ENCODE measurements around the gene NOX5. TPM values are rescaled to one million over a fixed set of nuclear protein-coding genes. Genes with fewer than 3 reads are reported as not detected.

The NOX5 gene
- total RNA-seq, 1 donor from 2014 or later = under 0.01 TPM

DNA sequence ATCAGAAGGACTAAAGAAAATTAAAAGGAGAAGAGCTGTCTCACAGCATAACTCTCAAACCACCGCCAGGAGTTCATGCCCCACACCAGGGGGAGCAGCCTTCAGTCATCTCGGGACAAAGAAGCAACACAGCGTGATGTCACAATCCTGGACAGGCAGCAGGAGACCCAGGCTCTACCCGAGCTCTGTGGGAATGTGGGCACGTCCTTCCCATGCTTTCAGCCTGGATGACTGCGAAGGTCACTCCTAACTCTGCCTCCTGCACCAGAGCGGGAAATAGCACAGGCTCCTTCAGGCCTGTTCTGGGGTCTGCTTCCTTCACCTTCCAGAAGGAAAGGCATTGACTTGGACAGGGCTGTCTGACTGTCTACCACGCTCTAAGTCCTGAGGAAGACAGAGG is 31.3 kb downstream of the NOX5 start:
- Histone ChIP-seq H3K27ac (ENCODE audit: low read depth, low read length) (no peak overlapping the region), H3K27me3 (ENCODE audit: control insufficient read depth in 3 of 3, insufficient read depth in 3 of 3, low read length in 3 of 3) (no peaks in the 10 kb centered on the region), H3K4me1 (ENCODE audit: control insufficient read depth in 3 of 3, insufficient read depth in 3 of 3, low read length in 3 of 3) (no peaks in the 10 kb centered on the region), H3K9me3 (ENCODE audit: control insufficient read depth in 3 of 3, low read length in 3 of 3) (no peaks in the 10 kb centered on the region), H3K4me3 (ENCODE audit: low read length in 3 of 3) (no peak overlapping the region), H3K36me3 (ENCODE audit: control insufficient read depth in 3 of 3, insufficient read depth in 3 of 3, low read length in 3 of 3) (no peaks in the 10 kb centered on the region), H3K9ac (ENCODE audit: low read depth in 1 of 3, low read length in 3 of 3) (no peak overlapping the region)

- Histone ChIP-seq H3K27ac (ENCODE audit: low read depth, low read length) (no peak overlapping the region), H3K27me3 (ENCODE audit: control insufficient read depth in 3 of 3, insufficient read depth in 3 of 3, low read length in 3 of 3) (no peaks in the 10 kb centered on the region), H3K4me1 (ENCODE audit: control insufficient read depth in 3 of 3, insufficient read depth in 3 of 3, low read length in 3 of 3) (no peaks in the 10 kb centered on the region), H3K36me3 (ENCODE audit: control insufficient read depth in 3 of 3, insufficient read depth in 3 of 3, low read length in 3 of 3) (no peaks in the 10 kb centered on the region), H3K9ac (ENCODE audit: low read depth in 1 of 3, low read length in 3 of 3) (no peak overlapping the region), H3K9me3 (ENCODE audit: control insufficient read depth in 3 of 3, low read length in 3 of 3) (no peaks in the 10 kb centered on the region), H3K4me3 (ENCODE audit: low read length in 3 of 3) (no peak overlapping the region)
Observed at GRCh38 chr15:69046781-69047180, 32.3 kb downstream of the NOX5 start.

GRCh38 chr15:69049976-69050375 is 35.5 kb downstream of the NOX5 start:
- Histone ChIP-seq H3K9ac (ENCODE audit: low read depth in 1 of 3, low read length in 3 of 3) (no peak overlapping the region), H3K27ac (ENCODE audit: low read depth, low read length) (no peak overlapping the region), H3K36me3 (ENCODE audit: control insufficient read depth in 3 of 3, insufficient read depth in 3 of 3, low read length in 3 of 3) (no peaks in the 10 kb centered on the region), H3K4me1 (ENCODE audit: control insufficient read depth in 3 of 3, insufficient read depth in 3 of 3, low read length in 3 of 3) (no peaks in the 10 kb centered on the region), H3K4me3 (ENCODE audit: low read length in 3 of 3) (no peak overlapping the region), H3K27me3 (ENCODE audit: control insufficient read depth in 3 of 3, insufficient read depth in 3 of 3, low read length in 3 of 3) (no peaks in the 10 kb centered on the region), H3K9me3 (ENCODE audit: control insufficient read depth in 3 of 3, low read length in 3 of 3) (no peaks in the 10 kb centered on the region)

GRCh38 chr15:69055251-69055650 is 40.8 kb downstream of the NOX5 start:
- Histone ChIP-seq H3K4me3 (ENCODE audit: low read length in 3 of 3) (no peak overlapping the region), H3K27ac (ENCODE audit: low read depth, low read length) (no peak overlapping the region), H3K36me3 (ENCODE audit: control insufficient read depth in 3 of 3, insufficient read depth in 3 of 3, low read length in 3 of 3) (no peaks in the 10 kb centered on the region), H3K4me1 (ENCODE audit: control insufficient read depth in 3 of 3, insufficient read depth in 3 of 3, low read length in 3 of 3) (peaks cover 12 to 16% (median 15%) of the 10 kb centered on the region in 3 donors), H3K9me3 (ENCODE audit: control insufficient read depth in 3 of 3, low read length in 3 of 3) (no peaks in the 10 kb centered on the region), H3K9ac (ENCODE audit: low read depth in 1 of 3, low read length in 3 of 3) (no peak overlapping the region), H3K27me3 (ENCODE audit: control insufficient read depth in 3 of 3, insufficient read depth in 3 of 3, low read length in 3 of 3) (peaks cover 0 to 3% (median 0%) of the 10 kb centered on the region in 3 donors)

DNA sequence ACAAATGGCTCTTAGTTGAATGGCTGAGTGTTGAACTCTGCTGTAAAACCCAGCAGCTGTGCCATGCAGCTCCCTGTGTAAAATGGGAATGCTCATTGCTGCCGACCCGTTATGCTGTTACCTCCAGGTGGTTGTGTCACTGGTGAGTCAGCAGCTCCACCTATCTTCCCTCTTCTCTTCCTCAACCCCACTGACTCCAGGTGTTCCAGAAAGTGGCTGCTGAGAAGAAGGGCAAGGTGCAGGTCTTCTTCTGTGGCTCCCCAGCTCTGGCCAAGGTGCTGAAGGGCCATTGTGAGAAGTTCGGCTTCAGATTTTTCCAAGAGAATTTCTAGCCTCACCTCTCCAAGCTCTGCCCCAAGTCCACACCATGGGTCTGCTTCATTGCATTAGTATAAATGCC is 41.9 kb downstream of the NOX5 start:
- peaks cover 12 to 17% (median 16%) of the 10 kb centered on the region in 3 donors for H3K4me1 ChIP-seq (ENCODE audit: control insufficient read depth in 3 of 3, insufficient read depth in 3 of 3, low read length in 3 of 3)

GRCh38 chr15:69058830-69059556 is 44.5 kb downstream of the NOX5 start:
- Histone ChIP-seq H3K9ac (ENCODE audit: low read depth in 1 of 3, low read length in 3 of 3) (peak overlapping the region in 1 of 3 donors; percentile 62), H3K4me3 (ENCODE audit: low read length in 3 of 3) (peak overlapping the region; percentile 26 to 52 (median 35)), H3K27ac (ENCODE audit: low read depth, low read length) (peak overlapping the region; percentile 43), H3K4me1 (ENCODE audit: control insufficient read depth in 3 of 3, insufficient read depth in 3 of 3, low read length in 3 of 3) (peaks cover 12 to 17% (median 16%) of the 10 kb centered on the region in 3 donors), H3K9me3 (ENCODE audit: control insufficient read depth in 3 of 3, low read length in 3 of 3) (no peaks in the 10 kb centered on the region), H3K36me3 (ENCODE audit: control insufficient read depth in 3 of 3, insufficient read depth in 3 of 3, low read length in 3 of 3) (no peaks in the 10 kb centered on the region), H3K27me3 (ENCODE audit: control insufficient read depth in 3 of 3, insufficient read depth in 3 of 3, low read length in 3 of 3) (peaks cover 0 to 3% (median 0%) of the 10 kb centered on the region in 3 donors)

More for the DNA sequence above, 41.9 kb downstream of the NOX5 start:
- Histone ChIP-seq H3K4me3 (ENCODE audit: low read length in 3 of 3) (no peak overlapping the region), H3K9me3 (ENCODE audit: control insufficient read depth in 3 of 3, low read length in 3 of 3) (no peaks in the 10 kb centered on the region), H3K9ac (ENCODE audit: low read depth in 1 of 3, low read length in 3 of 3) (no peak overlapping the region), H3K36me3 (ENCODE audit: control insufficient read depth in 3 of 3, insufficient read depth in 3 of 3, low read length in 3 of 3) (no peaks in the 10 kb centered on the region), H3K27me3 (ENCODE audit: control insufficient read depth in 3 of 3, insufficient read depth in 3 of 3, low read length in 3 of 3) (peaks cover 0 to 3% (median 0%) of the 10 kb centered on the region in 3 donors), H3K27ac (ENCODE audit: low read depth, low read length) (no peak overlapping the region)

DNA sequence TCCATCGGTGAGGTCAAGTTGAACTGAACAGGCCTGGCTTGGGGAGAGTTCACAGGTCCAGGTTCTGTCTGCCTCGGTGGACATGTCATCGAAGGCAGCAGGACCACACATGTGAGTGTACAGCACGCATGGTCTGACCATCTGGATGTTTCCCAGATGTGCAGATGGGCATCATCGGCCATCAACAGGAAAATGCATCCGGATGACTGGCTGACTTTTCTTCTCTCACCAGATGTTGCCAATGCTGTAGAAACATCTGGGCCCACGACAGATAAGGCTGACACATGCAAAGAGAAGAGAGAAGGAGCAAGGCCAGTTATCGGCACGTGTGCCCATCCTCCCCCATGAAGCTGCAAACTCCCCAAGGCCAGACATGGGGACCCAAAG is 45.1 kb downstream of the NOX5 start:
- H3K27me3 ChIP-seq (ENCODE audit: control insufficient read depth in 3 of 3, insufficient read depth in 3 of 3, low read length in 3 of 3) = peaks cover 0 to 3% (median 0%) of the 10 kb centered on the region in 3 donors
- peaks cover 12 to 17% (median 16%) of the 10 kb centered on the region in 3 donors for H3K4me1 ChIP-seq (ENCODE audit: control insufficient read depth in 3 of 3, insufficient read depth in 3 of 3, low read length in 3 of 3)
- peak overlapping the region in 1 of 3 donors; percentile 62 for H3K9ac ChIP-seq (ENCODE audit: low read depth in 1 of 3, low read length in 3 of 3)
- H3K9me3 ChIP-seq (ENCODE audit: control insufficient read depth in 3 of 3, low read length in 3 of 3) = no peaks in the 10 kb centered on the region
- peak overlapping the region; percentile 43 for H3K27ac ChIP-seq (ENCODE audit: low read depth, low read length)
- H3K4me3 ChIP-seq (ENCODE audit: low read length in 3 of 3) = peak overlapping the region; percentile 12 to 52 (median 26)
- no peaks in the 10 kb centered on the region for H3K36me3 ChIP-seq (ENCODE audit: control insufficient read depth in 3 of 3, insufficient read depth in 3 of 3, low read length in 3 of 3)

- Histone ChIP-seq H3K9me3 (ENCODE audit: control insufficient read depth in 3 of 3, low read length in 3 of 3) (no peaks in the 10 kb centered on the region), H3K27me3 (ENCODE audit: control insufficient read depth in 3 of 3, insufficient read depth in 3 of 3, low read length in 3 of 3) (peaks cover 0 to 3% (median 0%) of the 10 kb centered on the region in 3 donors), H3K27ac (ENCODE audit: low read depth, low read length) (peak overlapping the region; percentile 43), H3K4me3 (ENCODE audit: low read length in 3 of 3) (no peak overlapping the region), H3K9ac (ENCODE audit: low read depth in 1 of 3, low read length in 3 of 3) (peak overlapping the region in 1 of 3 donors; percentile 50), H3K36me3 (ENCODE audit: control insufficient read depth in 3 of 3, insufficient read depth in 3 of 3, low read length in 3 of 3) (no peaks in the 10 kb centered on the region), H3K4me1 (ENCODE audit: control insufficient read depth in 3 of 3, insufficient read depth in 3 of 3, low read length in 3 of 3) (peaks cover 12 to 17% (median 16%) of the 10 kb centered on the region in 3 donors)
Observed at GRCh38 chr15:69060041-69060481, 45.6 kb downstream of the NOX5 start.

GRCh38 chr15:69060744-69061143 is 46.2 kb downstream of the NOX5 start:
- Histone ChIP-seq H3K9me3 (ENCODE audit: control insufficient read depth in 3 of 3, low read length in 3 of 3) (no peaks in the 10 kb centered on the region), H3K27ac (ENCODE audit: low read depth, low read length) (no peak overlapping the region), H3K36me3 (ENCODE audit: control insufficient read depth in 3 of 3, insufficient read depth in 3 of 3, low read length in 3 of 3) (no peaks in the 10 kb centered on the region), H3K9ac (ENCODE audit: low read depth in 1 of 3, low read length in 3 of 3) (no peak overlapping the region), H3K4me3 (ENCODE audit: low read length in 3 of 3) (no peak overlapping the region), H3K27me3 (ENCODE audit: control insufficient read depth in 3 of 3, insufficient read depth in 3 of 3, low read length in 3 of 3) (peaks cover 0 to 5% (median 0%) of the 10 kb centered on the region in 3 donors), H3K4me1 (ENCODE audit: control insufficient read depth in 3 of 3, insufficient read depth in 3 of 3, low read length in 3 of 3) (peaks cover 12 to 17% (median 16%) of the 10 kb centered on the region in 3 donors)

DNA sequence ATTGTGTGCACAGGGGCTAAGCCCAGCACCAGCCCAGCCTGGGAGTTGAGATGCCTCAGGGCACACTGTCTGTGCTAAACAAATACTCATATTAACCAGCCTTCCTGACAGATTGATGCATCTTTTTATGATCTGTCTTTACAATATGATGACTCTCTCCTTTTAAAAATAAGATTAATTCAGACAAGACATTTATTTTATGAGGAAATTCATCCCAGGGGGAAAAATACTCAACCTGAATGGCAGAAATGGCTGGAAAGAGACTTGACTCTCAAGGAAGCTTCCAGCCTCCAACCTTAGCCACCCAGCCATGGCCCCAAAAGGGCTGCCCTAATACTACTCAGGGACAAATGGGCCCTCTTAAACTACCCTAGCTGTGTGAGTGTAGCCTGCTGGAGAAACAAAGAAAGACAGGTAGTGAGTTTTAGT is 46.9 kb downstream of the NOX5 start:
- Histone ChIP-seq H3K36me3 (ENCODE audit: control insufficient read depth in 3 of 3, insufficient read depth in 3 of 3, low read length in 3 of 3) (no peaks in the 10 kb centered on the region), H3K27me3 (ENCODE audit: control insufficient read depth in 3 of 3, insufficient read depth in 3 of 3, low read length in 3 of 3) (peaks cover 0 to 3% (median 0%) of the 10 kb centered on the region in 3 donors), H3K4me1 (ENCODE audit: control insufficient read depth in 3 of 3, insufficient read depth in 3 of 3, low read length in 3 of 3) (peaks cover 12 to 17% (median 16%) of the 10 kb centered on the region in 3 donors), H3K4me3 (ENCODE audit: low read length in 3 of 3) (no peak overlapping the region), H3K27ac (ENCODE audit: low read depth, low read length) (no peak overlapping the region), H3K9me3 (ENCODE audit: control insufficient read depth in 3 of 3, low read length in 3 of 3) (no peaks in the 10 kb centered on the region), H3K9ac (ENCODE audit: low read depth in 1 of 3, low read length in 3 of 3) (no peak overlapping the region)
